Measurements from ENCODE around the gene ATP10A.

Gene ATP10A

DNA sequence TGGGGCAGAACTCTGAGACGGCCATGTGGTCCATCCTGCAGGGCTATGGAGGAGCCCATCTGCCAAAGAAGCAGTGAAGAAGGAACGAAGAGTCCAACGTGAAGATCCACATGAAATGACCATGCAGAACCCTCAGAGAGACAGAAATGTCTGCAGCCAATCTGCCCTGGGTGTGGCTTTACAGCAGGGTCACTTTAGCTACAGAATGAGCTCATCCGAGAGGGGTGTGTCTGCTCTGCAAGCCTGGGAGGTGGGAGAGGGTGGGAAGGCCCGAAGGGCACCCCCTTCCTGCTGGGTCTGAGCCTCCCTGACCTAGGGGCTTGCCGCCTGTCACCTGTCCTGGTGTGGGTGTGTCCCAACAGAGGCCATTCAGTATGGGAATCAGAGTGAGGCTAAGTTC, 176.3 kb downstream of the ATP10A start:
- ChIA-PET CTCF (no interaction called here), POLR2A (ENCODE audit: low non-redundant PET) (no interaction called here)
- TF ChIP-seq, protein P1, sequence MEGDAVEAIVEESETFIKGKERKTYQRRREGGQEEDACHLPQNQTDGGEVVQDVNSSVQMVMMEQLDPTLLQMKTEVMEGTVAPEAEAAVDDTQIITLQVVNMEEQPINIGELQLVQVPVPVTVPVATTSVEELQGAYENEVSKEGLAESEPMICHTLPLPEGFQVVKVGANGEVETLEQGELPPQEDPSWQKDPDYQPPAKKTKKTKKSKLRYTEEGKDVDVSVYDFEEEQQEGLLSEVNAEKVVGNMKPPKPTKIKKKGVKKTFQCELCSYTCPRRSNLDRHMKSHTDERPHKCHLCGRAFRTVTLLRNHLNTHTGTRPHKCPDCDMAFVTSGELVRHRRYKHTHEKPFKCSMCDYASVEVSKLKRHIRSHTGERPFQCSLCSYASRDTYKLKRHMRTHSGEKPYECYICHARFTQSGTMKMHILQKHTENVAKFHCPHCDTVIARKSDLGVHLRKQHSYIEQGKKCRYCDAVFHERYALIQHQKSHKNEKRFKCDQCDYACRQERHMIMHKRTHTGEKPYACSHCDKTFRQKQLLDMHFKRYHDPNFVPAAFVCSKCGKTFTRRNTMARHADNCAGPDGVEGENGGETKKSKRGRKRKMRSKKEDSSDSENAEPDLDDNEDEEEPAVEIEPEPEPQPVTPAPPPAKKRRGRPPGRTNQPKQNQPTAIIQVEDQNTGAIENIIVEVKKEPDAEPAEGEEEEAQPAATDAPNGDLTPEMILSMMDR (conservative IDR thresholded peaks at IDR 0.05; ENCODE audit: low read depth) = no peak

DNA sequence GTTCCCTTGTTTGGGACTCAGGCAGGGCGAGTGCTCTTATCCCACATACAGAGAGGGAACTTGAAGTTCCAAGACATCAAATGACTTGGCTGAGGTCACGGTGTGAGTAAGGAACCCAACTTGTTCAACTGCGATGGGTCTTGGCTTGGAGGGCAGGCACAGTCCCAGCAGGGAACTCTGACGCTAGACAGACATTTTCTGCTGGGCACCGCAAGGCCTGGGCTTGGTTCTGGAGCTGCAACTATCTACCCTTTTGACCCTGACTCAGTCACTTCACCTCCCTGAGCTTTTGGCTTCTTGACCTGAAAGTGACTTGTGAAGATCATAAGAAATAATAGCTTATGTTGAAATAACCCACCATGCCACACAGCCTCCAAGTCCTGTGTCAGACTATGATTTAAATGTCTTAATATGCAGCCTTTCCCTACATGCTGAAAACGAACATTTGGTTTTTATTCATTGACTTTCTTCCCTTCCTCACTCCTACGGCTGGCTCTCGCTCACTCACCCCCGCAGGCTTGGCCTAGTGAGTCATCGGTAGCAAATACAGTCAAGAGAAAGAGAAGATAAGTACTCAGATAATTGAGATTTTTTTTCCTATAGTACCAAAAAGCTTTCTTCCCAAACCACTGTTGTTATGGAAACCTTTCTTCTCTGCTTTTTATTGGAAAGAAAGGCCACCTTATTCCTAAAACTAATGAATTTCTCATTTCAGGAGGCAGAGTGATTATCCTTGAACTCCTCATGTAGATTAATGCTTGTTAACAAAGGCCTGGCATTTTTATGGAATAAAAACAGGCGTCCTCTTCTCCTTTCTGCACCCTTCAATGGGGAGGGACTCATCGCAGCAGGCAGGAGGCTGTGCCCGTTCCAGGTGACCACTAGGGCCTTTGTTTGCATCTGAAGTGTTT, 178.4 kb downstream of the ATP10A start:
- H3K27ac ChIP-seq = no peak overlapping the region
- TF ChIP-seq, protein P1 (conservative IDR thresholded peaks at IDR 0.05; ENCODE audit: low read depth) = no peak
- ChIA-PET POLR2A (ENCODE audit: low non-redundant PET) (no interaction called here), CTCF (interaction anchor here (0.6 kb wide), 1 partner anchor 1189 kb away, joined by 3 read pairs; no protein-coding TSS in a partner anchor)
- DNase-seq (ENCODE audit: low spot score) = peak; percentile 15

More for the DNA sequence above, 176.3 kb downstream of the ATP10A start:
- H3K27ac ChIP-seq = no peak overlapping the region
- DNase-seq (ENCODE audit: low spot score) = no peak

DNA sequence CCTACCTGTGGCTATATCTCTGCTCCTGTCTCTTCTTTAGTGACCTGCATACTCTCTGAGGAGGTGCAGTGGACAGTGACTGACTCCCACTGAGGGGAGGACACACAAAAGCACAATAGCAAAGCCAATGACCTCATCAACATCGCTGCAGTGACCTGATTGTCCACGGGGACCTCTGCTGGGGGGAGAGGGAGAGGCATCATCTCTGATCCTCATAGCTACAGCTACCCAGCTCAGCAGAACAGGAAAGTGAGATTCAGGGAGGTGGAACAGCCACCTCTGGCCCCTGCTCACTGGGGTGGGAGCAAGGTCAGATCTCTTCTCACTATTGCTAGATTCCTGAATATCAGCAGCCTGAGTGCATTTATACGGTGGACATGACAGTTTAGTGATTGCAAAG, 179.2 kb downstream of the ATP10A start:
- no peak for DNase-seq (ENCODE audit: low spot score)
- H3K27ac ChIP-seq = no peak overlapping the region
- TF ChIP-seq, protein P1 (conservative IDR thresholded peaks at IDR 0.05; ENCODE audit: low read depth) = no peak
- POLR2A ChIA-PET (ENCODE audit: low non-redundant PET) = no interaction called here
- CTCF ChIA-PET = interaction anchor here (0.6 kb wide), 1 partner anchor 1190 kb away, joined by 3 read pairs; no protein-coding TSS in a partner anchor

DNA sequence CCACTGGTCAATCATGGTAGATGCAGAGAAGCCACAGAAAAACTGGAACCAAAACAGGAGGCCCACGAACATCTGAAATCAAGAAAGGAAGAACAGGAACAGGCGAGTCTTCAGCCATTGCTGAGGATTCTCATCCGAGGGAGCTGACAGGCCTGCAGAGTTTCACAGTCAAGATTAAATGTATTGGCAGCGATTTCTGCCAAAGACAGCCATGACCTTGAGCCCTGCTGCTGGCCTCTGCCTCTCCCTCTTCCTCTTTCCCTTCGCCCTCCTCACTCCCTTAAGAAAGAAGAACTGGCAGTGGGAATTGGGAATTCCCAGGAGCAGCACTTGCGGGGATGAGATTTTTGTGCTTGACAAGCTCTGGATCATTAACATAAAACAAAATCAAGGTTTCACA, 179.7 kb downstream of the ATP10A start:
- TF ChIP-seq, protein P1 (conservative IDR thresholded peaks at IDR 0.05; ENCODE audit: low read depth) = no peak
- POLR2A ChIA-PET (ENCODE audit: low non-redundant PET) = no interaction called here
- no peak overlapping the region for H3K27ac ChIP-seq
- DNase-seq (ENCODE audit: low spot score) = no peak
- CTCF ChIA-PET = no interaction called here

DNA sequence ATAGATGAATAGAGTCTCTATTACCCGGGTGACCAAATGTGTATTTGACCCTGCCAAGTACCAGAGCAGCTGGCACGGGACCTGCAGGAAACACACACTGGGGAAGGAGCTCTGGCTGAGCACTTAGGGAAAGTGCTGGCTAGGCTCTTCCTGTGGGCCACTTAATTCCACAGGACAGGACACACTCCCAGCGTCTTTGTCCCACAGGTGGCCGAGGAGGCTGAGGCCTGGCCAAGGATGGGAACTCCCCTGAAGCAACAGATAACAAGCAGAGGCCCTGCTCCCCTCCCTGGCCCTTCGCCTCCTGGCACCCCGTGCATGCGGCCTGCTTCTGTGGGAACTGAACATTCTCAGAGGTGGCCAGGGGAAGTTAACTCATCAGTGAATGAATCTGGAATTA, 180.8 kb downstream of the ATP10A start:
- ChIA-PET POLR2A (ENCODE audit: low non-redundant PET) (no interaction called here), CTCF (no interaction called here)
- TF ChIP-seq, protein P1 (conservative IDR thresholded peaks at IDR 0.05; ENCODE audit: low read depth) = no peak
- H3K27ac ChIP-seq = no peak overlapping the region
- no peak for DNase-seq (ENCODE audit: low spot score)

DNA sequence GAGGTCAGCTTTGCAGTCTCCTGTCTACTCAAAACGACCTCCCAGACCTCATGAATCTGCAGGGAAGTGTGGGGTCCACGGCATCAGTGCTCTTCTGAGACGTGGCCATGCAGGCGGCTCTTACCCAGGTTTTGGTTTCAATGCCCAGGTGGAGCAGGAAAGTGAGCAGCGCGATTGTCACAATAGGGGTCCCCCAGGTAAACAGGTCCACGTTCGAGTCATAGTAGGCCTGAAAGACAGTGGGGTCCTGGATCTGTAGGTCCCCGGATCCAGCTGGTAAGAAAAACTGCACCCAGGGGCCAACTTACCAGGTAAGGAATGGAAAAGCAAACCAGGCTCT, 182.5 kb downstream of the ATP10A start:
- no peak overlapping the region for H3K27ac ChIP-seq
- no peak for DNase-seq (ENCODE audit: low spot score)
- TF ChIP-seq, protein P1 (conservative IDR thresholded peaks at IDR 0.05; ENCODE audit: low read depth) = no peak
- ChIA-PET POLR2A (ENCODE audit: low non-redundant PET) (no interaction called here), CTCF (no interaction called here)
